ENCODE data around the gene R3HDM4. TPM values are rescaled to one million over a fixed set of nuclear protein-coding genes. Genes with fewer than 3 reads are reported as not detected.

R3HDM4 gene
- total RNA-seq, 1 experiment from 2014 or later, result 54.0 TPM

- H3K27ac Mint-ChIP-seq (ENCODE audit: unreplicated experiment), result no peak overlapping the region
- DNase-seq, result no peak
- no peaks in the 10 kb centered on the region for H3K4me1 Mint-ChIP-seq (ENCODE audit: low read depth, unreplicated experiment)
- H3K36me3 Mint-ChIP-seq (ENCODE audit: insufficient read depth, unreplicated experiment), result peaks cover 37% of the 10 kb centered on the region
- no TSS peak for BruUV-seq (replicated peaks)
- no peak for TF ChIP-seq CTCF (IDR thresholded peaks at IDR 0.05; ENCODE audit: unreplicated experiment)
- H3K4me3 Mint-ChIP-seq (ENCODE audit: low read depth, unreplicated experiment), result no peak overlapping the region
- intact Hi-C loops (cut with micrococcal nuclease; ENCODE audit: unreplicated experiment), result no loop called here
- H3K27me3 Mint-ChIP-seq (ENCODE audit: unreplicated experiment), result no peaks in the 10 kb centered on the region
- CTCF ChIA-PET, result no interaction called here
- H3K9me3 Mint-ChIP-seq (ENCODE audit: low read depth, unreplicated experiment), result no peaks in the 10 kb centered on the region
These were observed 28.4 kb downstream of the R3HDM4 start for GRCh38 chr19:884420-885211.

GRCh38 chr19:883661-884211, 29.3 kb downstream of the R3HDM4 start:
- H3K4me3 Mint-ChIP-seq (ENCODE audit: low read depth, unreplicated experiment), result no peak overlapping the region
- peak; percentile 34 for TF ChIP-seq CTCF (IDR thresholded peaks at IDR 0.05; ENCODE audit: unreplicated experiment)
- CTCF ChIA-PET, result interaction anchor here (0.6 kb wide), 1 partner anchor 31 kb away, joined by 3 read pairs; no protein-coding TSS in a partner anchor
- H3K27ac Mint-ChIP-seq (ENCODE audit: unreplicated experiment), result no peak overlapping the region
- no peaks in the 10 kb centered on the region for H3K9me3 Mint-ChIP-seq (ENCODE audit: low read depth, unreplicated experiment)
- no TSS peak for BruUV-seq (replicated peaks)
- peaks cover 43% of the 10 kb centered on the region for H3K36me3 Mint-ChIP-seq (ENCODE audit: insufficient read depth, unreplicated experiment)
- no peaks in the 10 kb centered on the region for H3K4me1 Mint-ChIP-seq (ENCODE audit: low read depth, unreplicated experiment)
- H3K27me3 Mint-ChIP-seq (ENCODE audit: unreplicated experiment), result no peaks in the 10 kb centered on the region
- peak; percentile 88 for DNase-seq
- intact Hi-C loops (cut with micrococcal nuclease; ENCODE audit: unreplicated experiment), result no loop called here

DNA sequence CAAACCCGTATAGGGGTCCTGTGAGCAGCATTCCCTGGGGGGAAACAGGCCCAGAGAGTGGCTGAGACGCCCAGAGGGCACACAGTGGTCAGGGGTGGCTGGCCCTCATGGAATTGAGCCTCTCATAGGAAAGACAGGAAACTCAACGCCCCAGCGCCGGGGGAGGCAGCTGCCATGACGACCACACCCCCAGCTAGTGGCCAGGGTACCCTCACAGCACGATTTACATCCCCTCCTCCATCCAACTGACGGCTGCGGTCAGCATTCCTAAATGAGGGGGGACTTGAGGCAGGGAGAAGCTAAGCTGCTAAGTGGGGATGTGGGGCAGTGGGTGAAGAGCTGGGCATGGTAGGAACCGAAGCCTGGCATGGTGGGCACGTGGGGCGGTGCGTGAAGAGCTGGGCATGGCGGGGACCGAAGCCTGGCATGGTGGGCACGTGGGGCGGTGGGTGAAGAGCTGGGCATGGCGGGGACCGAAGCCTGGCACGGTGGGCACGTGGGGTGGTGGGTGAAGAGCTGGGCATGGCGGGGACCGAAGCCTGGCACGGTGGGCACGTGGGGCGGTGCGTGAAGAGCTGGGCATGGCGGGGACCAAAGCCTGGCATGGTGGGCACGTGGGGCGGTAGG, 30.0 kb downstream of the R3HDM4 start:
- no peak for TF ChIP-seq CTCF (IDR thresholded peaks at IDR 0.05; ENCODE audit: unreplicated experiment)
- no peak overlapping the region for H3K4me3 Mint-ChIP-seq (ENCODE audit: low read depth, unreplicated experiment)
- intact Hi-C loops (cut with micrococcal nuclease; ENCODE audit: unreplicated experiment), result no loop called here
- no peak for DNase-seq
- H3K4me1 Mint-ChIP-seq (ENCODE audit: low read depth, unreplicated experiment), result no peaks in the 10 kb centered on the region
- peaks cover 36% of the 10 kb centered on the region for H3K36me3 Mint-ChIP-seq (ENCODE audit: insufficient read depth, unreplicated experiment)
- no TSS peak for BruUV-seq (replicated peaks)
- no peaks in the 10 kb centered on the region for H3K9me3 Mint-ChIP-seq (ENCODE audit: low read depth, unreplicated experiment)
- CTCF ChIA-PET, result interaction anchor here (0.6 kb wide), 2 partner anchors 32 to 910 kb away, joined by 3 read pairs; no protein-coding TSS in a partner anchor
- H3K27ac Mint-ChIP-seq (ENCODE audit: unreplicated experiment), result no peak overlapping the region
- no peaks in the 10 kb centered on the region for H3K27me3 Mint-ChIP-seq (ENCODE audit: unreplicated experiment)

DNA sequence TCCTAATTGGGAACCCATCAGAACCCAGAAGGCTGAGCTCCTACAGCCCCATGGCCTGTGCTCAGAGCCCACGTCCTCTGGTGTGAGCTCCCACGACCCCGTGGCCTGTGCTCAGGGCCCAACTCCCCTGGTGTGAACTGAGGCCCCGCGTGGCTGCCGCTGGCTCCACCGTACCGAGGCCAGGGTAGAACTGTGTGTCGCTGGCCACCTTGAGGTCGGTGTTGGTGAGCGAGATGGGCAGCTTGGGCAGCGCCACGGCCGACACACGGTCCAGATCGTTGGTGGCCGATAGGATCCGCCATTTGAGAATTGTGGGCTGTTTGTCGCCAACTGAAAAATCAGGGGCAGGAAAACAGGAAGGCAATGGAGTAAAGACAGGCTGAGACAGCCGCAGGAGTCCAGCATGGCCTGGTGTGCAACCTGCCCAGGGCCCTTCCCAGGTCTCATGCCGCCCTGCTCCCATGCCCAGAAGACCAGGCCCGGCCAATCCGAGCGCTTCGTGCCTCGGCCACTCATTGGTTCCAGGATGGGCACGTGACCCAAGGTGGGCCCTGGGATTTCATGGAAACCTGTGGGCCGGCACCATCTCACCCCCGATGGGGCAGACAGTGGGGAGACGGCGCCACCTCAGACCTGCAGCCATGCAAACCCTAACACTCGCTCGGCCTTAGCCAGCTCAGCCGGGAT, 31.5 kb downstream of the R3HDM4 start:
- H3K27ac Mint-ChIP-seq (ENCODE audit: unreplicated experiment), result no peak overlapping the region
- H3K9me3 Mint-ChIP-seq (ENCODE audit: low read depth, unreplicated experiment), result no peaks in the 10 kb centered on the region
- no peaks in the 10 kb centered on the region for H3K27me3 Mint-ChIP-seq (ENCODE audit: unreplicated experiment)
- no peak overlapping the region for H3K4me3 Mint-ChIP-seq (ENCODE audit: low read depth, unreplicated experiment)
- H3K36me3 Mint-ChIP-seq (ENCODE audit: insufficient read depth, unreplicated experiment), result peaks cover 28% of the 10 kb centered on the region
- DNase-seq, result no peak
- intact Hi-C loops (cut with micrococcal nuclease; ENCODE audit: unreplicated experiment), result no loop called here
- CTCF ChIA-PET, result no interaction called here
- no peaks in the 10 kb centered on the region for H3K4me1 Mint-ChIP-seq (ENCODE audit: low read depth, unreplicated experiment)
- TF ChIP-seq CTCF (IDR thresholded peaks at IDR 0.05; ENCODE audit: unreplicated experiment), result no peak
- BruUV-seq (replicated peaks), result no TSS peak
